Activated CD4-positive, alpha-beta memory T cell treated with anti-CD3 and anti-CD28 coated beads, Interleukin-2, amount 10 ng/mL, durations not matched to agents 7 days and 5 days (primary cell): ENCODE data around the gene ADGRG1. TPM values are rescaled to one million over a fixed set of nuclear protein-coding genes. Genes with fewer than 3 reads are reported as not detected.
A peak's percentile ranks its signal among the peaks of the same experiment; 100 is the strongest.

ENCODE experiments used
- CTCF ChIA-PET: fragments of 350-600 bp; sonication (Branson Sonifier 250); formaldehyde crosslinking; loops from one replicate; lab custom pipeline; 2021; ENCODE audit warnings: antibody characterized with exemption, inconsistent platforms; lab: Charles Lee
- POLR2A ChIA-PET: fragments of 350-600 bp; sonication (Branson Sonifier 250); formaldehyde crosslinking; loops from one replicate; lab custom pipeline; 2021; ENCODE audit warnings: antibody characterized with exemption; lab: Charles Lee
- DNase-seq: peaks from one replicate; pipeline ENCODE4 v3.0.0-alpha.2; 2020
- H3K27ac Mint-ChIP-seq: one replicate; pipeline ENCODE4 v1.8.0; 2021; ENCODE audit warnings: mild to moderate bottlenecking, mixed read lengths
- H3K27me3 Mint-ChIP-seq: one replicate; pipeline ENCODE4 v1.8.0; 2021; ENCODE audit warnings: mixed read lengths
- H3K36me3 Mint-ChIP-seq: one replicate; pipeline ENCODE4 v1.8.0; 2021; ENCODE audit warnings: low read depth, mixed read lengths
- H3K4me1 Mint-ChIP-seq: one replicate; pipeline ENCODE4 v1.8.0; 2021; ENCODE audit warnings: mixed read lengths
- H3K4me3 Mint-ChIP-seq: one replicate; pipeline ENCODE4 v1.8.0; 2021; ENCODE audit warnings: mild to moderate bottlenecking, mixed read lengths
- H3K9me3 Mint-ChIP-seq: one replicate; pipeline ENCODE4 v1.8.0; 2021; ENCODE audit warnings: mixed read lengths
- total RNA-seq, 2 experiments: library from RNA; stranded (reverse); gene quantifications; one replicate each; pipeline ENCODE4 v1.2.3, GENCODE V29; 2021

Gene ADGRG1
- total RNA-seq, 2 experiments from 2014 or later, result 7.4 to 8.3 TPM

- H3K4me3 Mint-ChIP-seq, result no peak overlapping the region
- H3K36me3 Mint-ChIP-seq, result no peaks in the 10 kb centered on the region
- POLR2A ChIA-PET, result interaction anchor here (1.0 to 3.6 kb wide), 8 partner anchors 11 to 187 kb away, joined by 3 to 25 read pairs (median 8); partner anchors contain the start of gene CCDC102A
Observed at GRCh38 chr16:57648581-57649442, 20.4 kb downstream of the ADGRG1 start.

GRCh38 chr16:57649443-57649751 is 21.0 kb downstream of the ADGRG1 start:
- CTCF ChIA-PET, result interaction anchor here (0.7 to 7.6 kb wide), 14 partner anchors 12 to 249 kb away, joined by 3 to 189 read pairs (median 6); partner anchors contain the start of genes ADGRG5, CIAPIN1, COQ9 and KATNB1
- Mint-ChIP-seq H3K4me1 (peaks cover 39% of the 10 kb centered on the region), H3K4me3 (no peak overlapping the region), H3K9me3 (no peaks in the 10 kb centered on the region), H3K36me3 (no peaks in the 10 kb centered on the region), H3K27me3 (no peaks in the 10 kb centered on the region), H3K27ac (no peak overlapping the region)
- POLR2A ChIA-PET, result interaction anchor here (1.0 to 3.6 kb wide), 4 partner anchors 15 to 188 kb away, joined by 3 to 25 read pairs (median 10); no protein-coding TSS in a partner anchor
- DNase-seq, result no peak

More at GRCh38 chr16:57648581-57649442, 20.4 kb downstream of the ADGRG1 start:
- H3K9me3 Mint-ChIP-seq, result no peaks in the 10 kb centered on the region
- CTCF ChIA-PET, result interaction anchor here (0.5 to 7.6 kb wide), 26 partner anchors 11 to 250 kb away, joined by 3 to 189 read pairs (median 4); partner anchors contain the start of genes ADGRG1, ADGRG5, CIAPIN1 and COQ9
- DNase-seq, result peak; percentile 92
- H3K27me3 Mint-ChIP-seq, result no peaks in the 10 kb centered on the region
- peak overlapping the region; percentile 56 for H3K27ac Mint-ChIP-seq
- H3K4me1 Mint-ChIP-seq, result peaks cover 39% of the 10 kb centered on the region

DNA sequence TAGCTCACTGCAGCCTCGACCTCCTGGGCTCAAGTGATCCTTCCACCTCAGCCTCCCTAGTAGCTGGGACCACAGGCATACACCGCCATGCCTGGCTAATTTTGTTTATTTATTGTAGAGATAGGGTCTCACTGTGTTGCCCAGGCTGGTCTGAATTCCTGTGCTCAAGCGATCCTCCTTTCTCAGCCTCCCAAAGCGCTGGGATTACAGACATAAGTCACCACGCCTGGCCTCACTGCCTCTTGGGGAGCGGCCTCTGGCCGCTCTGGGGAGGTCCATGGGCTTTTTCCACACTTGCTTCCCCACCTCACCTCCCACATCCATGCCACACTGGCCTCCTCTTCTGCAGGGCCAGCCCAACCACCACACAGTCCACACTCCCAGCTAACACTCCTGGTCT is 21.4 kb downstream of the ADGRG1 start:
- Mint-ChIP-seq H3K27ac (no peak overlapping the region), H3K4me3 (no peak overlapping the region), H3K36me3 (no peaks in the 10 kb centered on the region), H3K4me1 (peaks cover 39% of the 10 kb centered on the region), H3K9me3 (no peaks in the 10 kb centered on the region), H3K27me3 (no peaks in the 10 kb centered on the region)
- no peak for DNase-seq
- ChIA-PET CTCF (interaction anchor here (0.7 to 7.6 kb wide), 14 partner anchors 12 to 249 kb away, joined by 3 to 189 read pairs (median 6); partner anchors contain the start of genes ADGRG5, CIAPIN1, COQ9 and KATNB1), POLR2A (interaction anchor here (1.5 to 2.9 kb wide), 2 partner anchors 14 to 73 kb away, joined by 3 to 25 read pairs; no protein-coding TSS in a partner anchor)

- no peaks in the 10 kb centered on the region for H3K27me3 Mint-ChIP-seq
- CTCF ChIA-PET, result interaction anchor here (0.6 to 7.6 kb wide), 8 partner anchors 14 to 79 kb away, joined by 3 to 167 read pairs (median 4); no protein-coding TSS in a partner anchor
- no peak overlapping the region for H3K4me3 Mint-ChIP-seq
- H3K36me3 Mint-ChIP-seq, result no peaks in the 10 kb centered on the region
- peaks cover 45% of the 10 kb centered on the region for H3K4me1 Mint-ChIP-seq
- H3K27ac Mint-ChIP-seq, result peak overlapping the region; percentile 13
- no peaks in the 10 kb centered on the region for H3K9me3 Mint-ChIP-seq
- POLR2A ChIA-PET, result interaction anchor here (0.8 to 1.8 kb wide), 3 partner anchors 58 to 76 kb away, joined by 3 to 8 read pairs (median 3); no protein-coding TSS in a partner anchor
- peak; percentile 72 for DNase-seq
Observed at GRCh38 chr16:57651344-57652333, 23.2 kb downstream of the ADGRG1 start.

DNA sequence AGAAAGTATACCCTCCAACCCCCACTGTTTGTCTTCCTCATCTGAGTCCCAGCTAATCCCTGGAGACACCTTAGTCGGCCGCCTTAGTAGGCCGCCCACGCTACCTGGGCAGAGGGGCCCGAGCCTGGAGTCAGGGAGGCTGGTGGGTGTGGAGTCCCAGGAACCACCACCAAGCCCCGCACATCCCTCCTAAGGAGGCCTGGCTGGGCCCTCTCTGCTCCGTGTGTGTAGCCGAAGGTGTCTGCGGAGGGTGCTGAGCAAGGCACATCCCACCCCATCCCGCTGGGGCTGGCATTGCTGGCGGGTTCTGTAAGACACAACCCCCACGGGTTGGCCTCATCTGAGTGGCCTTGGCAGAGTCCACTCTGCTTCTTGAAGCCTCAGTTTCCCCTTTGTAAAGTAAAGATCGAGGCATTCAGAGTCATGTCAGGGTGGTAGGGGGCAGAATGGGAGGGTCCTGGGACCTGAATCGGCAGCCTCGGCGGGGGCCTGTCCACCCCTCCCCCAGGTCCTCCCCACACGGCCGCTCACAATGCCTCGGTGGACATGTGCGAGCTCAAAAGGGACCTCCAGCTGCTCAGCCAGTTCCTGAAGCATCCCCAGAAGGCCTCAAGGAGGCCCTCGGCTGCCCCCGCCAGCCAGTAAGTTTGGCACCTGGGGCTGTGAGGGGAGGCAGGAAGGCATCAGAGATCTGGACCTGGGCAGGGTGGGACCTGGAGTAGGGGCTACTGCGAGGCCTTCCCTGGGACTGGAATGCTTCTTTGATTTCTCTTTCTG is 24.5 kb downstream of the ADGRG1 start:
- ChIA-PET POLR2A (interaction anchor here (0.8 to 1.8 kb wide), 2 partner anchors 60 to 75 kb away, joined by 3 to 8 read pairs; no protein-coding TSS in a partner anchor), CTCF (interaction anchor here (0.6 to 7.6 kb wide), 6 partner anchors 43 to 76 kb away, joined by 3 to 167 read pairs (median 6); no protein-coding TSS in a partner anchor)
- H3K9me3 Mint-ChIP-seq, result no peaks in the 10 kb centered on the region
- no peaks in the 10 kb centered on the region for H3K36me3 Mint-ChIP-seq
- DNase-seq, result no peak
- H3K27me3 Mint-ChIP-seq, result no peaks in the 10 kb centered on the region
- no peak overlapping the region for H3K27ac Mint-ChIP-seq
- peaks cover 36% of the 10 kb centered on the region for H3K4me1 Mint-ChIP-seq
- no peak overlapping the region for H3K4me3 Mint-ChIP-seq

DNA sequence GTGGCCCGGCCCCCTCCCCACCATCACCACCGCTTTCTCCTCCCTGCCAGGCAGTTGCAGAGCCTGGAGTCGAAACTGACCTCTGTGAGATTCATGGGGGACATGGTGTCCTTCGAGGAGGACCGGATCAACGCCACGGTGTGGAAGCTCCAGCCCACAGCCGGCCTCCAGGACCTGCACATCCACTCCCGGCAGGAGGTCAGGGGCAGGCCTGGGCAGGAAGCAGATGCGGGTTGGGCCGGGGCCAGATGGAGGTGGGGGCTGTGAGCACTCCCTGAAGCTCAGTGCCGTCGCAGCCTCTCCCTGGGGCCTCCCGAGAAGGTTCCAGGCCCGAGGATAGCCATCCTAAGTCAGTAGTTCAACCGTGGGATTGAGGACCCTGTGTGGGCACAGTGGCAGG is 25.5 kb downstream of the ADGRG1 start:
- ChIA-PET CTCF (interaction anchor here (2.8 kb wide), 1 partner anchor 77 kb away, joined by 21 read pairs; no protein-coding TSS in a partner anchor), POLR2A (no interaction called here)
- Mint-ChIP-seq H3K4me3 (no peak overlapping the region), H3K9me3 (no peaks in the 10 kb centered on the region), H3K27me3 (no peaks in the 10 kb centered on the region), H3K27ac (no peak overlapping the region), H3K4me1 (peaks cover 26% of the 10 kb centered on the region), H3K36me3 (no peaks in the 10 kb centered on the region)
- DNase-seq, result no peak

GRCh38 chr16:57656342-57656955 is 28.0 kb downstream of the ADGRG1 start:
- H3K4me3 Mint-ChIP-seq, result no peak overlapping the region
- POLR2A ChIA-PET, result no interaction called here
- H3K27me3 Mint-ChIP-seq, result no peaks in the 10 kb centered on the region
- no peaks in the 10 kb centered on the region for H3K9me3 Mint-ChIP-seq
- no peak for DNase-seq
- H3K36me3 Mint-ChIP-seq, result no peaks in the 10 kb centered on the region
- peaks cover 16% of the 10 kb centered on the region for H3K4me1 Mint-ChIP-seq
- H3K27ac Mint-ChIP-seq, result peak overlapping the region; percentile 27
- CTCF ChIA-PET, result interaction anchor here (1.3 kb wide), 1 partner anchor 65 kb away, joined by 3 read pairs; no protein-coding TSS in a partner anchor

- no peak overlapping the region for H3K4me3 Mint-ChIP-seq
- DNase-seq, result no peak
- H3K27me3 Mint-ChIP-seq, result no peaks in the 10 kb centered on the region
- no peak overlapping the region for H3K27ac Mint-ChIP-seq
- CTCF ChIA-PET, result interaction anchor here (1.3 kb wide), 1 partner anchor 66 kb away, joined by 3 read pairs; no protein-coding TSS in a partner anchor
- no peaks in the 10 kb centered on the region for H3K9me3 Mint-ChIP-seq
- POLR2A ChIA-PET, result no interaction called here
- H3K36me3 Mint-ChIP-seq, result no peaks in the 10 kb centered on the region
- H3K4me1 Mint-ChIP-seq, result peaks cover 8% of the 10 kb centered on the region
Observed at GRCh38 chr16:57657228-57657627, 28.8 kb downstream of the ADGRG1 start.

GRCh38 chr16:57658130-57658877 is 29.9 kb downstream of the ADGRG1 start:
- no peak overlapping the region for H3K27ac Mint-ChIP-seq
- no peaks in the 10 kb centered on the region for H3K36me3 Mint-ChIP-seq
- ChIA-PET CTCF (no interaction called here), POLR2A (no interaction called here)
- H3K4me3 Mint-ChIP-seq, result no peak overlapping the region
- no peak for DNase-seq
- H3K9me3 Mint-ChIP-seq, result no peaks in the 10 kb centered on the region
- H3K4me1 Mint-ChIP-seq, result peaks cover 7% of the 10 kb centered on the region
- no peaks in the 10 kb centered on the region for H3K27me3 Mint-ChIP-seq

DNA sequence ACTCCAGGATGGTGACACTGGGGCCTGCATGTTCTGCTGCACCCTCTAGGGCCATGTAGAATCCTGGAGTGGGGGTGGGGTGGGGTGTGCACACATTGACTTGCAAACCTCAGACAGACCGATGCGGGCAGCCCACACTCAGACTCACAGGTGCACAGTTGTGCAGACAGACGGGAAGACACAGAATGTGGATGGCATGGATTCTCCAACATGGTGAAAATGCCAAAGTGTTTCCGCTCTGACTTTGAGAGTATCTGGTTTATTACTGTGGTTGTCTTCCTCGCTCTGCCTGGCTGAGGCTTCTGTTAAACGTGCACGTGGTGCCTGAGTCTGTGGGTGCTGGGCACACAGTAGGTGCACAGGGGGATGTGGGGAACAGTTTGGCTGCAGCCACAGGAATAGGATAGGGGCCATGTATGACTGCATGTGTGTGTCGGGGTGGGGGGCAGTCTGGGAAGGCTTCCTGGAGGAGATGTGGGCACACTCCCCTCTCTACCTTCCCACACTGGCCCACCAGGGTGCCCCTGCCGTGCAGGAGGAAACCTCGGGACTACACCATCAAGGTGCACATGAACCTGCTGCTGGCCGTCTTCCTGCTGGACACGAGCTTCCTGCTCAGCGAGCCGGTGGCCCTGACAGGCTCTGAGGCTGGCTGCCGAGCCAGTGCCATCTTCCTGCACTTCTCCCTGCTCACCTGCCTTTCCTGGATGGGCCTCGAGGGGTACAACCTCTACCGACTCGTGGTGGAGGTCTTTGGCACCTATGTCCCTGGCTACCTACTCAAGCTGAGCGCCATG is 30.6 kb downstream of the ADGRG1 start:
- H3K27ac Mint-ChIP-seq, result no peak overlapping the region
- POLR2A ChIA-PET, result no interaction called here
- DNase-seq, result no peak
- H3K27me3 Mint-ChIP-seq, result no peaks in the 10 kb centered on the region
- H3K9me3 Mint-ChIP-seq, result no peaks in the 10 kb centered on the region
- peaks cover 7% of the 10 kb centered on the region for H3K4me1 Mint-ChIP-seq
- H3K36me3 Mint-ChIP-seq, result no peaks in the 10 kb centered on the region
- no peak overlapping the region for H3K4me3 Mint-ChIP-seq
- CTCF ChIA-PET, result no interaction called here
